HepG2 (cell line): ENCODE results near the gene VAMP8.

Source experiments
- MAFF ChIP-seq: IDR thresholded peaks from 2 replicates; pipeline ENCODE4 v1.6.1; 2011; ENCODE audit warnings: low read depth, low read length, improper control_type of control experiment
- RBM39 ChIP-seq: fragments of 200-400 bp; formaldehyde crosslinking; IDR thresholded peaks from one replicate; pipeline ENCODE4 v1.6.1; 2018; ENCODE audit warnings: antibody characterized with exemption, mild to moderate bottlenecking, low read depth, low read length; ENCODE audit not compliant: poor library complexity, severe bottlenecking
- SMYD3 ChIP-seq: sonication (generic); formaldehyde crosslinking; IDR thresholded peaks from 2 replicates; pipeline ENCODE4 v1.8.1; 2023; ENCODE audit warnings: mild to moderate bottlenecking, missing genetic modification reagents
- ZNF556 ChIP-seq: sonication (generic); formaldehyde crosslinking; IDR thresholded peaks from 2 replicates; pipeline ENCODE4 v1.4.0; 2020; ENCODE audit warnings: mild to moderate bottlenecking, missing genetic modification reagents, borderline replicate concordance
- ZSCAN30 ChIP-seq: sonication (generic); formaldehyde crosslinking; IDR thresholded peaks from 2 replicates; pipeline ENCODE4 v1.5.0; 2020; ENCODE audit warnings: mild to moderate bottlenecking, missing genetic modification reagents

- TF ChIP-seq SMYD3 (CRISPR knock-in tag) (no peak), ZSCAN30 (CRISPR knock-in tag) (no peak), ZNF556 (CRISPR knock-in tag) (no peak), MAFF (no peak), RBM39 (no peak)
These were observed 14.2 kb downstream of the VAMP8 start for GRCh38 chr2:85591563-85591962.
